Suprapubic skin (tissue), 4 donors: ENCODE measurements around the gene SPRY4. TPM values are rescaled to one million over a fixed set of nuclear protein-coding genes. Genes with fewer than 3 reads are reported as not detected.

Source experiments
- DNase-seq, 2 donors: peaks; one replicate each; pipeline ENCODE4 v3.0.0-alpha.2; 2019; ENCODE audit warnings: low spot score in 2 of 2
- H3K27ac ChIP-seq: fragments of 200-600 bp; sonication (generic); one replicate; pipeline ENCODE4 v1.5.1; 2019
- H3K27me3 ChIP-seq: fragments of 200-600 bp; sonication (generic); one replicate; pipeline ENCODE4 v1.5.1; 2019
- H3K36me3 ChIP-seq: fragments of 200-600 bp; sonication (generic); one replicate; pipeline ENCODE4 v1.5.1; 2019
- H3K4me1 ChIP-seq: fragments of 200-600 bp; sonication (generic); one replicate; pipeline ENCODE4 v1.5.1; 2019
- H3K4me3 ChIP-seq: fragments of 200-600 bp; sonication (generic); one replicate; pipeline ENCODE4 v1.5.1; 2019; ENCODE audit warnings: mild to moderate bottlenecking
- H3K9me3 ChIP-seq: fragments of 200-600 bp; sonication (generic); one replicate; pipeline ENCODE4 v1.5.1; 2019
- CTCF ChIP-seq, 2 donors: fragments of 200-600 bp in 1 of 2; fragments of 450-650 bp in 1 of 2; sonication (generic) in 1 of 2; IDR thresholded peaks; one replicate each; pipeline ENCODE4 v1.5.1; 2016 to 2019; ENCODE audit warnings: antibody characterized with exemption in 2 of 2, mild to moderate bottlenecking in 1 of 2, moderate library complexity in 1 of 2
- EP300 ChIP-seq: sonication (generic); formaldehyde crosslinking; IDR thresholded peaks from one replicate; pipeline ENCODE4 v1.6.1; 2017; ENCODE audit warnings: antibody characterized with exemption
- POLR2A ChIP-seq, 2 donors: fragments of 450-650 bp; IDR thresholded peaks; one replicate each; pipeline ENCODE4 v1.6.1; 2017; ENCODE audit warnings: antibody characterized with exemption in 2 of 2, mild to moderate bottlenecking in 2 of 2, moderate library complexity in 2 of 2
- POLR2AphosphoS5 ChIP-seq, 3 donors: sonication (generic); formaldehyde crosslinking; IDR thresholded peaks; one replicate each; pipeline ENCODE4 v1.6.1; 2017; ENCODE audit warnings: antibody characterized with exemption in 3 of 3
- WGBS: methylation state at CpG from one replicate; pipeline ENCODE4 v1.1.5; 2018; 5-methylcytosine and 5-hydroxymethylcytosine counted together
- total RNA-seq, 4 donors: library from RNA; depleted of rRNA; stranded (reverse); fragments of >200 nt; gene quantifications; one replicate each; pipeline ENCODE4 v1.1.0, GENCODE V29; 2016

The SPRY4 gene
- total RNA-seq, 4 donors from 2014 or later, result 4.2 to 7.9 (median 4.9) TPM

- no peaks in the 10 kb centered on the region for H3K36me3 ChIP-seq
- TF ChIP-seq EP300 (no peak), CTCF (IDR thresholded peaks at IDR 0.05) (no peak)
- DNase-seq, result no peak
- WGBS, result 54% methylated on average over 6 of the region's 8 CpGs
- H3K4me3 ChIP-seq, result peak overlapping the region; percentile 7
- H3K27ac ChIP-seq, result no peak overlapping the region
- peaks cover 41% of the 10 kb centered on the region for H3K4me1 ChIP-seq
- peaks cover 15% of the 10 kb centered on the region for H3K27me3 ChIP-seq
- no peaks in the 10 kb centered on the region for H3K9me3 ChIP-seq
Observed at GRCh38 chr5:142320851-142321560, 3.8 kb downstream of the SPRY4 start.

GRCh38 chr5:142320430-142320738 lies 4.4 kb downstream of the SPRY4 start:
- Histone ChIP-seq H3K27me3 (peaks cover 15% of the 10 kb centered on the region), H3K4me1 (peaks cover 41% of the 10 kb centered on the region), H3K4me3 (peak overlapping the region; percentile 2), H3K36me3 (no peaks in the 10 kb centered on the region), H3K27ac (no peak overlapping the region), H3K9me3 (no peaks in the 10 kb centered on the region)
- 71% methylated on average over 4 of the region's 4 CpGs for WGBS
- no peak for TF ChIP-seq POLR2AphosphoS5 (IDR thresholded peaks at IDR 0.05)
- TF ChIP-seq POLR2A (IDR thresholded peaks at IDR 0.05), result no peak
- TF ChIP-seq CTCF (IDR thresholded peaks at IDR 0.05), result no peak
- no peak for TF ChIP-seq EP300
- no peak for DNase-seq

GRCh38 chr5:142319560-142320429 lies 5.0 kb downstream of the SPRY4 start:
- Histone ChIP-seq H3K36me3 (no peaks in the 10 kb centered on the region), H3K4me3 (peak overlapping the region; percentile 2), H3K27ac (no peak overlapping the region), H3K4me1 (peaks cover 37% of the 10 kb centered on the region), H3K27me3 (peaks cover 15% of the 10 kb centered on the region), H3K9me3 (no peaks in the 10 kb centered on the region)
- TF ChIP-seq POLR2A (IDR thresholded peaks at IDR 0.05) (no peak), EP300 (no peak), POLR2AphosphoS5 (IDR thresholded peaks at IDR 0.05) (no peak), CTCF (IDR thresholded peaks at IDR 0.05) (no peak)
- DNase-seq, result no peak
- 53% methylated on average over 7 of the region's 7 CpGs for WGBS

- peaks cover 13% of the 10 kb centered on the region for H3K27me3 ChIP-seq
- H3K9me3 ChIP-seq, result no peaks in the 10 kb centered on the region
- peaks cover 31% of the 10 kb centered on the region for H3K4me1 ChIP-seq
- TF ChIP-seq CTCF (IDR thresholded peaks at IDR 0.05) (no peak), EP300 (no peak), POLR2A (IDR thresholded peaks at IDR 0.05) (no peak), POLR2AphosphoS5 (IDR thresholded peaks at IDR 0.05) (no peak)
- H3K4me3 ChIP-seq, result no peak overlapping the region
- WGBS, result 71% methylated on average over 2 of the region's 2 CpGs
- no peak for DNase-seq
- H3K27ac ChIP-seq, result no peak overlapping the region
- H3K36me3 ChIP-seq, result no peaks in the 10 kb centered on the region
Observed at GRCh38 chr5:142319105-142319504, 5.7 kb downstream of the SPRY4 start.

- TF ChIP-seq EP300 (no peak), CTCF (IDR thresholded peaks at IDR 0.05) (no peak), POLR2A (IDR thresholded peaks at IDR 0.05) (no peak), POLR2AphosphoS5 (IDR thresholded peaks at IDR 0.05) (no peak)
- Histone ChIP-seq H3K4me1 (peaks cover 26% of the 10 kb centered on the region), H3K4me3 (no peak overlapping the region), H3K36me3 (no peaks in the 10 kb centered on the region), H3K27ac (no peak overlapping the region), H3K27me3 (peaks cover 2% of the 10 kb centered on the region), H3K9me3 (no peaks in the 10 kb centered on the region)
- DNase-seq, result no peak
- 55% methylated on average over 5 of the region's 5 CpGs for WGBS
Observed at GRCh38 chr5:142317753-142318152, 7.1 kb downstream of the SPRY4 start.
